Neuronal stem cell (in vitro differentiated cells): ENCODE results near the gene NSUN2.

Experiments
- DNase-seq: peaks from one replicate; pipeline ENCODE4 v3.0.0-alpha.2; 2013; ENCODE audit warnings: low spot score
- H2AFZ ChIP-seq: one replicate; pipeline ENCODE4 v1.6.1; 2013; ENCODE audit warnings: mild to moderate bottlenecking, low read length, inconsistent platforms
- H2AK5ac ChIP-seq: 2 replicates; pipeline ENCODE4 v1.6.1; 2013; ENCODE audit warnings: low read depth, mild to moderate bottlenecking, inconsistent platforms, low read length, moderate library complexity, mixed read lengths
- H2BK120ac ChIP-seq: 2 replicates; pipeline ENCODE4 v1.6.1; 2013; ENCODE audit warnings: low read depth, mild to moderate bottlenecking, inconsistent platforms, low read length, moderate library complexity, mixed read lengths
- H2BK12ac ChIP-seq: one replicate; pipeline ENCODE4 v1.6.1; 2013; ENCODE audit warnings: low read length, inconsistent platforms
- H2BK15ac ChIP-seq: 2 replicates; pipeline ENCODE4 v1.6.1; 2013; ENCODE audit warnings: mild to moderate bottlenecking, low read length, inconsistent platforms, mixed read lengths
- H2BK5ac ChIP-seq: one replicate; pipeline ENCODE4 v1.6.1; 2013; ENCODE audit warnings: inconsistent platforms, mild to moderate bottlenecking, low read length, moderate library complexity
- H3K14ac ChIP-seq: one replicate; pipeline ENCODE4 v1.6.1; 2013; ENCODE audit warnings: low read length, inconsistent platforms
- H3K18ac ChIP-seq: 2 replicates; pipeline ENCODE4 v1.6.1; 2013; ENCODE audit warnings: low read length, inconsistent platforms
- H3K23ac ChIP-seq: 2 replicates; pipeline ENCODE4 v1.6.1; 2013; ENCODE audit warnings: low read depth, mild to moderate bottlenecking, mixed read lengths, low read length, inconsistent platforms; ENCODE audit not compliant: poor library complexity
- H3K27ac ChIP-seq: replicated peaks from 3 replicates; pipeline ENCODE4 v1.5.1; 2013; ENCODE audit warnings: low read length, inconsistent platforms
- H3K27me3 ChIP-seq, 3 experiments: 2 replicates each; pipeline ENCODE4 v1.6.1; 2013; ENCODE audit warnings: low read length in 3 of 3, mild to moderate bottlenecking in 2 of 3, inconsistent platforms in 1 of 3, low read depth in 1 of 3, mixed read lengths in 1 of 3, moderate library complexity in 1 of 3; ENCODE audit not compliant: control insufficient read depth in 3 of 3, insufficient read depth in 3 of 3
- H3K36me3 ChIP-seq, 2 donors: replicated peaks in 1 of 2; 2 replicates each; pipeline ENCODE4 v1.6.1; 2013; ENCODE audit warnings: low read length in 2 of 2; ENCODE audit not compliant: control insufficient read depth in 2 of 2, insufficient read depth in 2 of 2
- H3K4ac ChIP-seq: 2 replicates; pipeline ENCODE4 v1.6.1; 2013; ENCODE audit warnings: inconsistent platforms, mild to moderate bottlenecking, low read length, moderate library complexity
- H3K4me1 ChIP-seq, 2 donors: 1 replicate in 1 of 2; 2 replicates in 1 of 2; pipeline ENCODE4 v1.6.1; 2013; ENCODE audit warnings: low read length in 2 of 2, low read depth in 1 of 2; ENCODE audit not compliant: control insufficient read depth in 2 of 2, insufficient read depth in 1 of 2
- H3K4me2 ChIP-seq: one replicate; pipeline ENCODE4 v1.6.1; 2013; ENCODE audit warnings: mild to moderate bottlenecking, low read length, inconsistent platforms; ENCODE audit not compliant: insufficient read depth, poor library complexity, severe bottlenecking
- H3K4me3 ChIP-seq, 2 donors: 2 replicates each; pipeline ENCODE4 v1.5.1; 2013; ENCODE audit warnings: low read length in 2 of 2, mild to moderate bottlenecking in 2 of 2, inconsistent platforms in 1 of 2, moderate library complexity in 1 of 2
- H3K79me1 ChIP-seq: one replicate; pipeline ENCODE4 v1.6.1; 2013; ENCODE audit warnings: low read depth, mild to moderate bottlenecking, inconsistent platforms, low read length, moderate library complexity
- H3K9ac ChIP-seq: one replicate; pipeline ENCODE4 v1.6.1; 2013; ENCODE audit warnings: mild to moderate bottlenecking, low read depth, low read length, inconsistent platforms; ENCODE audit not compliant: poor library complexity
- H3K9me3 ChIP-seq, 2 donors: replicated peaks in 1 of 2; 2 replicates each; pipeline versions ENCODE3 to v1.6.1; 2013; ENCODE audit warnings: low read length in 2 of 2, mild to moderate bottlenecking in 2 of 2, inconsistent platforms in 1 of 2, low read depth in 1 of 2, mixed read lengths in 1 of 2, moderate library complexity in 1 of 2; ENCODE audit not compliant: control insufficient read depth in 2 of 2, insufficient read depth in 1 of 2
- H4K8ac ChIP-seq: one replicate; pipeline ENCODE4 v1.6.1; 2013; ENCODE audit warnings: low read depth, mild to moderate bottlenecking, inconsistent platforms, low read length, moderate library complexity
- H4K91ac ChIP-seq: one replicate; pipeline ENCODE4 v1.6.1; 2013; ENCODE audit warnings: low read length, low read depth, mild to moderate bottlenecking, inconsistent platforms; ENCODE audit not compliant: poor library complexity
- WGBS, 2 donors: extraction: QIAGEN DNeasy Blood & Tissue Kit; methylation state at CpG; one replicate each; pipeline ENCODE4 v1.1.7; 2013; ENCODE audit warnings: missing lambda C conversion rate in 2 of 2, mixed read lengths in 1 of 2; ENCODE audit not compliant: insufficient read length in 2 of 2, insufficient replicate concordance in 1 of 2; ENCODE audit errors: extremely low coverage in 2 of 2; 5-methylcytosine and 5-hydroxymethylcytosine counted together

The NSUN2 gene

GRCh38 chr5:6638236-6638635 lies 5.4 kb upstream of the NSUN2 start:
- H3K27ac ChIP-seq = no peak overlapping the region
- DNase-seq = no peak
- H3K23ac ChIP-seq = no peak overlapping the region
- H3K9me3 ChIP-seq = no peaks in the 10 kb centered on the region
- H4K91ac ChIP-seq = no peak overlapping the region
- no peak overlapping the region for H3K4me3 ChIP-seq
- H3K4me1 ChIP-seq = peaks cover 2 to 10% of the 10 kb centered on the region in 2 donors
- no peak overlapping the region for H3K4ac ChIP-seq
- H2AFZ ChIP-seq = no peak overlapping the region
- peaks cover 3% of the 10 kb centered on the region for H3K79me1 ChIP-seq
- peaks cover 0 to 2% of the 10 kb centered on the region in 2 donors for H3K36me3 ChIP-seq
- H2BK15ac ChIP-seq = no peak overlapping the region
- H2AK5ac ChIP-seq = no peak overlapping the region
- no peak overlapping the region for H3K18ac ChIP-seq
- WGBS, 2 donors = no CpG with 5 or more reads among the region's 4 CpGs
- H2BK5ac ChIP-seq = no peak overlapping the region
- H3K27me3 ChIP-seq = no peaks in the 10 kb centered on the region
- H3K9ac ChIP-seq = no peak overlapping the region
- no peak overlapping the region for H3K4me2 ChIP-seq
- no peak overlapping the region for H3K14ac ChIP-seq
- no peak overlapping the region for H2BK120ac ChIP-seq
- H4K8ac ChIP-seq = no peak overlapping the region
- no peak overlapping the region for H2BK12ac ChIP-seq

DNA sequence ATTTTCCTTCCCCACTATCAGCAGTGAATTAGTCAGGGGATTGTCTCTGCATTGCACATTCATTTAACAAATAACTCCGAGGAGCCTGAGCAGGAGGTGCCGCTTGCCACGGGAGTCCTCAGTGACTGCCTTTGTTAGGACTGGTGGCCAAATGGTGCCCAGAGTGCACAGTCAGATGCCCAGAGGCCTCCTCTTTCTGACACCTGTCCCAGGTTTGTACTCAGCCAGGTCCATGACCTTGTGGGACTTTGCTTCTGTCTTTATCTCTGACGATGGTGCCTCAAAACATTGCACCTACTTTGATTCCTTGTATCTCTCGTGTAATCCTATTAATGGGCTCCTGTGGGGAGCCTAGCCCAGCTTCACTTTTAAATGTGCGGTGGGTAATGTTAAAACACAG lies 4.7 kb upstream of the NSUN2 start:
- Histone ChIP-seq H2AFZ (no peak overlapping the region), H3K4ac (no peak overlapping the region), H3K9me3 (no peaks in the 10 kb centered on the region), H3K27me3 (no peaks in the 10 kb centered on the region), H3K9ac (no peak overlapping the region), H4K8ac (no peak overlapping the region), H3K4me3 (no peak overlapping the region), H2BK15ac (no peak overlapping the region), H3K4me2 (no peak overlapping the region), H3K27ac (no peak overlapping the region), H3K79me1 (peaks cover 5% of the 10 kb centered on the region), H3K36me3 (peaks cover 0 to under 1% of the 10 kb centered on the region in 2 donors), H2BK5ac (no peak overlapping the region), H2BK120ac (no peak overlapping the region), H4K91ac (no peak overlapping the region), H3K18ac (no peak overlapping the region), H3K23ac (no peak overlapping the region), H3K4me1 (peaks cover 2 to 10% of the 10 kb centered on the region in 2 donors), H3K14ac (no peak overlapping the region), H2AK5ac (no peak overlapping the region), H2BK12ac (no peak overlapping the region)
- DNase-seq = no peak
- no CpG with 5 or more reads among the region's 6 CpGs for WGBS, 2 donors

GRCh38 chr5:6637022-6637421 lies 4.2 kb upstream of the NSUN2 start:
- Histone ChIP-seq H3K36me3 (no peaks in the 10 kb centered on the region), H2BK15ac (no peak overlapping the region), H3K27ac (no peak overlapping the region), H2BK5ac (no peak overlapping the region), H3K79me1 (peaks cover 10% of the 10 kb centered on the region), H3K9me3 (no peaks in the 10 kb centered on the region), H4K91ac (no peak overlapping the region), H3K4me2 (no peak overlapping the region), H3K4ac (no peak overlapping the region), H4K8ac (no peak overlapping the region), H3K9ac (no peak overlapping the region), H3K4me1 (peaks cover 4 to 11% of the 10 kb centered on the region in 2 donors), H3K14ac (no peak overlapping the region), H3K4me3 (no peak overlapping the region), H2AFZ (no peak overlapping the region), H2BK12ac (no peak overlapping the region), H2AK5ac (no peak overlapping the region), H3K23ac (no peak overlapping the region), H3K27me3 (no peaks in the 10 kb centered on the region), H2BK120ac (no peak overlapping the region), H3K18ac (no peak overlapping the region)
- no peak for DNase-seq
- no CpG with 5 or more reads among the region's 10 CpGs for WGBS, 2 donors

DNA sequence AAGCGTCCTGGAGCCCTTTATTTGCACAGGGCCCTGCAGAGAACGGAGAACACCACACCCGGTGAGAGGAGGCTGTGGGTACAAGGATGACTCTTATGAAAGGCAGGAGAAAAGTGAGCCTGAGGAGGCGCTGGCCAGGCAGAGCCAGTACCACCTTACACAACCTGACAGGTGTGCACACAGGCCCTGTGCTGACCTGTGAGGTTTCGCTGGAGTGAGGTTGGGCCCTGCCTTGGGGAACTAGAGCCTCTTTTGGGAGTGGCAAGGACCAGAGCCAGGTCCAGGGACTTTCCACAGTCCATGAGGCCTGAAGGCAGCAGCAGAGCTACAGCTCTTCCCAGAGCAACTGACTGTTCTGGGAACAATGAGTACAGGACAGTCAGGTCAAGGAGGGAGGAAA lies 3.4 kb upstream of the NSUN2 start:
- H2BK120ac ChIP-seq = no peak overlapping the region
- H3K18ac ChIP-seq = no peak overlapping the region
- H3K4me2 ChIP-seq = no peak overlapping the region
- no peaks in the 10 kb centered on the region for H3K9me3 ChIP-seq
- H2AFZ ChIP-seq = no peak overlapping the region
- peaks cover 11% of the 10 kb centered on the region for H3K79me1 ChIP-seq
- H3K23ac ChIP-seq = no peak overlapping the region
- H3K4me1 ChIP-seq = peaks cover 4 to 15% of the 10 kb centered on the region in 2 donors
- H3K27me3 ChIP-seq = no peaks in the 10 kb centered on the region
- no peak overlapping the region for H2BK12ac ChIP-seq
- H4K8ac ChIP-seq = no peak overlapping the region
- H3K27ac ChIP-seq = no peak overlapping the region
- H3K14ac ChIP-seq = no peak overlapping the region
- WGBS, 2 donors = no CpG with 5 or more reads among the region's 5 CpGs
- H2BK5ac ChIP-seq = no peak overlapping the region
- H3K4ac ChIP-seq = no peak overlapping the region
- DNase-seq = no peak
- no peak overlapping the region for H2BK15ac ChIP-seq
- no peak overlapping the region for H2AK5ac ChIP-seq
- H3K9ac ChIP-seq = no peak overlapping the region
- H4K91ac ChIP-seq = no peak overlapping the region
- no peak overlapping the region for H3K4me3 ChIP-seq
- H3K36me3 ChIP-seq = peaks cover 0 to 5% of the 10 kb centered on the region in 2 donors
